ENCODE results near the gene CCL18.

- TF ChIP-seq CTCF (conservative IDR thresholded peaks at IDR 0.05; ENCODE audit: low read length) (no peak), EZH2phosphoT487 (IDR thresholded peaks at IDR 0.05; ENCODE audit: borderline replicate concordance, low read depth, low read length) (no peak)
Observed at GRCh38 chr17:36014946-36015345, 49.1 kb upstream of the CCL18 start.
